Measurements from ENCODE around the gene OR51E2.
"Not testable (repeated sequence)": the region's sequence is repeated elsewhere in the genome, so short reads cannot be mapped to it uniquely, and the experiment has no call there.

OR51E2 gene

GRCh38 chr11:4697585-4697984 lies at the start of gene OR51E2:
Gene OR51E2 (minus strand): TSS chr11:4697853. CDS start chr11:4682711, 15,142 bp downstream.
- Mint-ChIP-seq H3K27ac (no peak within 1 kb of the TSS), H3K27me3 (peaks cover 14% of the 10 kb centered on the region), H3K4me1 (ENCODE audit: low read depth) (no peaks in the 10 kb centered on the region), H3K36me3 (ENCODE audit: low read depth) (no peaks in the 10 kb centered on the region), H3K4me3 (no peak within 1 kb of the TSS), H3K9me3 (no peaks in the 10 kb centered on the region)
- no peak for DNase-seq

GRCh38 chr11:4740735-4741134 lies 43.1 kb upstream of the OR51E2 start:
- no peaks in the 10 kb centered on the region for H3K36me3 Mint-ChIP-seq (ENCODE audit: low read depth)
- no peak overlapping the region for H3K27ac Mint-ChIP-seq
- H3K4me3 Mint-ChIP-seq: no peak overlapping the region
- no peaks in the 10 kb centered on the region for H3K4me1 Mint-ChIP-seq (ENCODE audit: low read depth)
- H3K9me3 Mint-ChIP-seq: no peaks in the 10 kb centered on the region
- H3K27me3 Mint-ChIP-seq: peaks cover 17% of the 10 kb centered on the region
- DNase-seq: no peak

GRCh38 chr11:4727171-4727570 lies 29.5 kb upstream of the OR51E2 start:
- Mint-ChIP-seq H3K27ac (no peak overlapping the region), H3K4me1 (ENCODE audit: low read depth) (no peaks in the 10 kb centered on the region), H3K4me3 (no peak overlapping the region), H3K27me3 (peaks cover 5% of the 10 kb centered on the region), H3K9me3 (no peaks in the 10 kb centered on the region), H3K36me3 (ENCODE audit: low read depth) (no peaks in the 10 kb centered on the region)
- no peak for DNase-seq

- DNase-seq; H3K4me1 Mint-ChIP-seq (ENCODE audit: low read depth); H3K9me3 Mint-ChIP-seq; H3K27ac Mint-ChIP-seq; H3K4me3 Mint-ChIP-seq; H3K36me3 Mint-ChIP-seq (ENCODE audit: low read depth): not testable (repeated sequence)
- peaks cover 11% of the 10 kb centered on the region for H3K27me3 Mint-ChIP-seq
Observed at GRCh38 chr11:4722616-4723534, 25.2 kb upstream of the OR51E2 start.

- H3K36me3 Mint-ChIP-seq (ENCODE audit: low read depth): no peaks in the 10 kb centered on the region
- H3K27me3 Mint-ChIP-seq: peaks cover 18% of the 10 kb centered on the region
- no peaks in the 10 kb centered on the region for H3K4me1 Mint-ChIP-seq (ENCODE audit: low read depth)
- no peak overlapping the region for H3K27ac Mint-ChIP-seq
- no peaks in the 10 kb centered on the region for H3K9me3 Mint-ChIP-seq
- no peak overlapping the region for H3K4me3 Mint-ChIP-seq
- DNase-seq: no peak
Observed at GRCh38 chr11:4714300-4714699, 16.6 kb upstream of the OR51E2 start.

- H3K27me3 Mint-ChIP-seq: peaks cover 18% of the 10 kb centered on the region
- no peaks in the 10 kb centered on the region for H3K36me3 Mint-ChIP-seq (ENCODE audit: low read depth)
- H3K27ac Mint-ChIP-seq: no peak overlapping the region
- no peaks in the 10 kb centered on the region for H3K9me3 Mint-ChIP-seq
- H3K4me1 Mint-ChIP-seq (ENCODE audit: low read depth): no peaks in the 10 kb centered on the region
- no peak for DNase-seq
- H3K4me3 Mint-ChIP-seq: no peak overlapping the region
Observed at GRCh38 chr11:4713241-4713640, 15.6 kb upstream of the OR51E2 start.

GRCh38 chr11:4704790-4705334 lies 7.2 kb upstream of the OR51E2 start:
- Mint-ChIP-seq H3K9me3 (no peaks in the 10 kb centered on the region), H3K4me3 (no peak overlapping the region), H3K4me1 (ENCODE audit: low read depth) (no peaks in the 10 kb centered on the region), H3K36me3 (ENCODE audit: low read depth) (no peaks in the 10 kb centered on the region), H3K27me3 (peaks cover 30% of the 10 kb centered on the region), H3K27ac (no peak overlapping the region)
- no peak for DNase-seq

- Mint-ChIP-seq H3K4me3 (no peak within 1 kb of the TSS), H3K4me1 (ENCODE audit: low read depth) (no peaks in the 10 kb centered on the region), H3K9me3 (no peaks in the 10 kb centered on the region), H3K27ac (no peak within 1 kb of the TSS), H3K36me3 (ENCODE audit: low read depth) (no peaks in the 10 kb centered on the region), H3K27me3 (peaks cover 28% of the 10 kb centered on the region)
- no peak for DNase-seq
Observed at GRCh38 chr11:4704054-4704789, 6.6 kb upstream of the OR51E2 start, which contains the start of gene MMP26. Gene MMP26 (plus strand): TSS chr11:4704784.

GRCh38 chr11:4700436-4700820 lies 2.8 kb upstream of the OR51E2 start:
- Mint-ChIP-seq H3K27ac (no peak overlapping the region), H3K27me3 (peaks cover 15% of the 10 kb centered on the region), H3K4me1 (ENCODE audit: low read depth) (no peaks in the 10 kb centered on the region), H3K36me3 (ENCODE audit: low read depth) (no peaks in the 10 kb centered on the region), H3K4me3 (no peak overlapping the region), H3K9me3 (no peaks in the 10 kb centered on the region)
- no peak for DNase-seq

- Mint-ChIP-seq H3K4me1 (ENCODE audit: low read depth) (no peaks in the 10 kb centered on the region), H3K4me3 (no peak overlapping the region), H3K36me3 (ENCODE audit: low read depth) (no peaks in the 10 kb centered on the region), H3K27me3 (peaks cover 15% of the 10 kb centered on the region), H3K9me3 (no peaks in the 10 kb centered on the region), H3K27ac (no peak overlapping the region)
- no peak for DNase-seq
Observed at GRCh38 chr11:4699697-4700435, 2.2 kb upstream of the OR51E2 start.

GRCh38 chr11:4695442-4695841 lies 2.2 kb downstream of the OR51E2 start:
- H3K36me3 Mint-ChIP-seq (ENCODE audit: low read depth): no peaks in the 10 kb centered on the region
- H3K4me1 Mint-ChIP-seq (ENCODE audit: low read depth): no peaks in the 10 kb centered on the region
- peaks cover 11% of the 10 kb centered on the region for H3K27me3 Mint-ChIP-seq
- DNase-seq: no peak
- no peaks in the 10 kb centered on the region for H3K9me3 Mint-ChIP-seq
- H3K4me3 Mint-ChIP-seq: no peak overlapping the region
- no peak overlapping the region for H3K27ac Mint-ChIP-seq

- H3K27ac Mint-ChIP-seq: no peak overlapping the region
- H3K9me3 Mint-ChIP-seq: no peaks in the 10 kb centered on the region
Observed at GRCh38 chr11:4684631-4685285, 12.9 kb downstream of the OR51E2 start.

GRCh38 chr11:4682623-4683419 lies 14.8 kb downstream of the OR51E2 start:
- H3K4me3 Mint-ChIP-seq: no peak overlapping the region
- no peaks in the 10 kb centered on the region for H3K9me3 Mint-ChIP-seq
- no peak for DNase-seq
- H3K27me3 Mint-ChIP-seq: peaks cover 8% of the 10 kb centered on the region
- H3K36me3 Mint-ChIP-seq (ENCODE audit: low read depth): no peaks in the 10 kb centered on the region
- no peak overlapping the region for H3K27ac Mint-ChIP-seq
- H3K4me1 Mint-ChIP-seq (ENCODE audit: low read depth): no peaks in the 10 kb centered on the region

More at GRCh38 chr11:4684631-4685285, 12.9 kb downstream of the OR51E2 start:
- Mint-ChIP-seq H3K36me3 (ENCODE audit: low read depth) (no peaks in the 10 kb centered on the region), H3K4me1 (ENCODE audit: low read depth) (no peaks in the 10 kb centered on the region), H3K4me3 (no peak overlapping the region), H3K27me3 (peaks cover 8% of the 10 kb centered on the region)
- no peak for DNase-seq
